ENCODE results near the gene OR56B1. TPM values are rescaled to one million over a fixed set of nuclear protein-coding genes. Genes with fewer than 3 reads are reported as not detected.

Gene OR56B1
- total and polyA plus RNA-seq, 2 of the 8 experiments (the other 6 are each of a cell fraction or from before 2014, with no cell fraction given) = 0.20 TPM; not detected in 1

DNA sequence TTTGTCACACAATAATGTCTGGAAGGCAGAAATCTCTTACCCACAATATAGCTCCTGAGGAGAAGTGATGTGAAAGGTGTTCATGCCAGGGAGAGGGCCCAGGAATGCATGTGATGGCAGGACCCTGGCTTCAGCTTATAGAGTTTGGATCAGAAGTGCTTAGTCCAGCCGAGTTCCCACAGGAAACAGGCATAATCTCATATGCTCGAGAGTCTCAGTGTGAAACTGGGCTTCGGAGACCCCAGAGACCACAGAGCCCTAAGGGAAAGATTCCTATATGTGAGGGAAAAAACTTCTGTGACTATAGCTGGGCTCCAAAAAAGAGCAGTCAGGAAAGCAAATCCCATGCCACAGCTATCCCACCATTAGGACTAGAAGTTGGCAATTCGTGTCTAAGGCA, 47.0 kb downstream of the OR56B1 start, which contains the start of gene OR52N5:
TSS of gene OR52N5 (minus strand) at position 101 of the 400 bp plus-strand sequence. CDS start 4,721 bp downstream, outside the sequence.
- H3K14ac ChIP-seq (ENCODE audit: insufficient read length) = no peak within 1 kb of the TSS
- no peak within 1 kb of the TSS for H2BK120ac ChIP-seq (replicated peaks; ENCODE audit: low read depth, low read length)
- H3K4me1 ChIP-seq (replicated peaks in 1 of 4; ENCODE audit: control insufficient read depth in 3 of 4, insufficient read depth in 4 of 4, low read length in 3 of 4) = no peaks in the 10 kb centered on the region
- no peak within 1 kb of the TSS for H3K27ac ChIP-seq (ENCODE audit: low read depth, low read length)
- POLR2A ChIA-PET (ENCODE audit: partially characterized antibody) = no interaction called here
- no peak within 1 kb of the TSS for H3K18ac ChIP-seq (ENCODE audit: extremely low read depth, low read length)
- H3K27me3 ChIP-seq (replicated peaks in 1 of 4; ENCODE audit: control insufficient read depth in 3 of 4, extremely low read depth in 1 of 4, insufficient read depth in 3 of 4, low read length in 3 of 4) = no peaks in the 10 kb centered on the region
- CTCF ChIA-PET (ENCODE audit: partially characterized antibody) = interaction anchor here (0.9 to 1.3 kb wide), 2 partner anchors 24 to 184 kb away, joined by 4 to 5 read pairs; no protein-coding TSS in a partner anchor
- no peak within 1 kb of the TSS for H2BK15ac ChIP-seq (ENCODE audit: low read length)
- H3K23me2 ChIP-seq (ENCODE audit: low read depth, low read length) = no peaks in the 10 kb centered on the region
- H4K5ac ChIP-seq (ENCODE audit: insufficient read length, low read depth, low read length) = no peak within 1 kb of the TSS
- no peaks in the 10 kb centered on the region for H3K9me3 ChIP-seq (ENCODE audit: insufficient read depth in 2 of 2, low read depth in 1 of 2, low read length in 1 of 2)
- H2BK12ac ChIP-seq (ENCODE audit: low read depth, low read length) = no peak within 1 kb of the TSS
- no peak within 1 kb of the TSS for H3K56ac ChIP-seq (replicated peaks; ENCODE audit: insufficient read length, low read depth, low read length)
- H4K20me1 ChIP-seq (replicated peaks in 1 of 2; ENCODE audit: control insufficient read depth in 1 of 2, insufficient read depth in 2 of 2, low read length in 2 of 2) = no peaks in the 10 kb centered on the region
- no peak within 1 kb of the TSS for H4K8ac ChIP-seq (ENCODE audit: extremely low read depth, insufficient read depth, low read length)
- WGBS, 2 experiments (ENCODE audit: extremely low coverage in 1 of 2, insufficient coverage in 1 of 2, insufficient read length in 1 of 2, insufficient replicate concordance in 2 of 2, low coverage in 1 of 2, low lambda C conversion rate in 2 of 2, missing lambda C conversion rate in 1 of 2) = 65% methylated on average over 4 of the region's 4 CpGs; no CpG with 5 or more reads in 1 of the 2 experiments
- H3K79me1 ChIP-seq (ENCODE audit: low read depth, low read length) = no peaks in the 10 kb centered on the region
- H2AK5ac ChIP-seq (ENCODE audit: low read depth, low read length) = no peak within 1 kb of the TSS
- FAIRE-seq (no peak), DNase-seq (ENCODE audit: low read depth in 1 of 2, low spot score in 2 of 2) (no peak)
- H3K9ac ChIP-seq (replicated peaks in 1 of 4; ENCODE audit: extremely low read depth in 1 of 4, low read depth in 3 of 4, low read length in 3 of 4) = no peak within 1 kb of the TSS
- H3K4ac ChIP-seq (replicated peaks; ENCODE audit: insufficient read length, low read depth, low read length) = no peak within 1 kb of the TSS
- no peaks in the 10 kb centered on the region for H3K36me3 ChIP-seq (ENCODE audit: control insufficient read depth in 2 of 4, insufficient read depth in 4 of 4, low read length in 3 of 4)
- no peak within 1 kb of the TSS for H3K4me2 ChIP-seq (ENCODE audit: insufficient read depth in 1 of 2, low read depth in 2 of 2, low read length in 2 of 2)
- H3K79me2 ChIP-seq (ENCODE audit: control insufficient read depth in 1 of 2, insufficient read depth in 2 of 2, low read length in 2 of 2) = no peaks in the 10 kb centered on the region
- no peak within 1 kb of the TSS for H3K23ac ChIP-seq (ENCODE audit: insufficient read length)
- H4K91ac ChIP-seq (replicated peaks; ENCODE audit: insufficient read length, low read length) = no peak within 1 kb of the TSS
- no peak within 1 kb of the TSS for H2BK20ac ChIP-seq (ENCODE audit: low read length)
- no peak within 1 kb of the TSS for H2AFZ ChIP-seq (ENCODE audit: low read length)
- H2BK5ac ChIP-seq (ENCODE audit: low read depth, low read length) = no peak within 1 kb of the TSS
- no peak within 1 kb of the TSS for H3K4me3 ChIP-seq (ENCODE audit: extremely low read depth in 1 of 4, insufficient read depth in 2 of 4, low read depth in 3 of 4, low read length in 4 of 4)
- no peak for TF ChIP-seq TEAD4 (IDR thresholded peaks at IDR 0.05; ENCODE audit: low read depth, low read length)
- no peak for TF ChIP-seq CTBP2 (IDR thresholded peaks at IDR 0.05; ENCODE audit: borderline replicate concordance, insufficient read depth, insufficient read length, low read length)
- TF ChIP-seq GTF2F1 (IDR thresholded peaks at IDR 0.05; ENCODE audit: borderline replicate concordance, low read depth, low read length) = no peak
- TF ChIP-seq, protein P1, sequence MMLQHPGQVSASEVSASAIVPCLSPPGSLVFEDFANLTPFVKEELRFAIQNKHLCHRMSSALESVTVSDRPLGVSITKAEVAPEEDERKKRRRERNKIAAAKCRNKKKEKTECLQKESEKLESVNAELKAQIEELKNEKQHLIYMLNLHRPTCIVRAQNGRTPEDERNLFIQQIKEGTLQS (IDR thresholded peaks at IDR 0.05; ENCODE audit: insufficient read depth, low read depth, low read length) = no peak
- TF ChIP-seq SP1 (IDR thresholded peaks at IDR 0.05; ENCODE audit: low read depth, low read length) = no peak
- TF ChIP-seq TCF12 (IDR thresholded peaks at IDR 0.05; ENCODE audit: low read depth, low read length) = no peak
- no peak for TF ChIP-seq HDAC6 (IDR thresholded peaks at IDR 0.05; ENCODE audit: low read depth, low read length)
- TF ChIP-seq, protein P2, sequence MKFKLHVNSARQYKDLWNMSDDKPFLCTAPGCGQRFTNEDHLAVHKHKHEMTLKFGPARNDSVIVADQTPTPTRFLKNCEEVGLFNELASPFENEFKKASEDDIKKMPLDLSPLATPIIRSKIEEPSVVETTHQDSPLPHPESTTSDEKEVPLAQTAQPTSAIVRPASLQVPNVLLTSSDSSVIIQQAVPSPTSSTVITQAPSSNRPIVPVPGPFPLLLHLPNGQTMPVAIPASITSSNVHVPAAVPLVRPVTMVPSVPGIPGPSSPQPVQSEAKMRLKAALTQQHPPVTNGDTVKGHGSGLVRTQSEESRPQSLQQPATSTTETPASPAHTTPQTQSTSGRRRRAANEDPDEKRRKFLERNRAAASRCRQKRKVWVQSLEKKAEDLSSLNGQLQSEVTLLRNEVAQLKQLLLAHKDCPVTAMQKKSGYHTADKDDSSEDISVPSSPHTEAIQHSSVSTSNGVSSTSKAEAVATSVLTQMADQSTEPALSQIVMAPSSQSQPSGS (IDR thresholded peaks at IDR 0.05; ENCODE audit: low read length) = no peak
- TF ChIP-seq RFX5 (IDR thresholded peaks at IDR 0.05; ENCODE audit: borderline replicate concordance, low read depth, low read length) = no peak
- TF ChIP-seq BACH1 (IDR thresholded peaks at IDR 0.05; ENCODE audit: low read length) = no peak
- no peak for TF ChIP-seq EGR1 (IDR thresholded peaks at IDR 0.05; ENCODE audit: borderline replicate concordance, low read depth, low read length)

Data from H1 (cell line).